K562 (cell line): ENCODE results near the gene MAGEB4. TPM values are rescaled to one million over a fixed set of nuclear protein-coding genes. Genes with fewer than 3 reads are reported as not detected.
A peak's percentile ranks its signal among the peaks of the same experiment; 100 is the strongest.

Experiments
- ARHGAP35 ChIP-seq: fragments of 450-650 bp; IDR thresholded peaks from 2 replicates; pipeline ENCODE4 v1.6.1; 2018; ENCODE audit not compliant: partially characterized antibody
- ATF7 ChIP-seq: fragments of 450-650 bp; IDR thresholded peaks from 2 replicates; pipeline ENCODE4 v1.7.1; 2014; ENCODE audit warnings: mild to moderate bottlenecking, moderate library complexity
- CCAR2 ChIP-seq: fragments of 200-400 bp; formaldehyde crosslinking; IDR thresholded peaks from 2 replicates; pipeline ENCODE4 v1.6.1; 2017; ENCODE audit warnings: mild to moderate bottlenecking, low read depth, low read length
- CEBPB ChIP-seq: fragments of 450-650 bp; IDR thresholded peaks from 2 replicates; pipeline ENCODE4 v1.6.1; 2016; ENCODE audit warnings: missing genetic modification characterization, missing compliant biosample characterization
- EGR1 ChIP-seq: fragments of 450-650 bp; conservative IDR thresholded peaks from 2 replicates; pipeline ENCODE4 v1.6.1; 2017; ENCODE audit warnings: mild to moderate bottlenecking
- ESRRB ChIP-seq: fragments of 250-450 bp; sonication (Bioruptor Pico); IDR thresholded peaks from 2 replicates; pipeline ENCODE4 v1.5.0; 2020; ENCODE audit warnings: mild to moderate bottlenecking, moderate library complexity, borderline replicate concordance
- GTF2A2 ChIP-seq: IDR thresholded peaks from 2 replicates; pipeline ENCODE4 v1.6.1; 2016; ENCODE audit warnings: mild to moderate bottlenecking, missing genetic modification characterization, missing compliant biosample characterization
- KAT8 ChIP-seq: fragments of 450-650 bp; IDR thresholded peaks from 2 replicates; pipeline ENCODE4 v1.6.1; 2016; ENCODE audit warnings: low read depth, mild to moderate bottlenecking
- MAZ ChIP-seq, 2 experiments: fragments of 450-650 bp in 1 of 2; sonication (generic) in 1 of 2; formaldehyde crosslinking; IDR thresholded peaks in 1 of 2; conservative IDR thresholded peaks in 1 of 2; 2 replicates each; pipeline versions ENCODE4 v1.4.0 to v1.5.0; 2020; ENCODE audit warnings: mild to moderate bottlenecking in 1 of 2, missing genetic modification reagents in 1 of 2
- MBD2 ChIP-seq: sonication (generic); IDR thresholded peaks from 2 replicates; pipeline ENCODE4 v1.6.1; 2016; ENCODE audit warnings: low read depth, borderline replicate concordance
- NCOA2 ChIP-seq, 2 experiments: fragments of 450-650 bp; IDR thresholded peaks; 2 replicates each; pipeline ENCODE4 v1.6.1; 2018; ENCODE audit warnings: mild to moderate bottlenecking in 2 of 2, moderate library complexity in 1 of 2; ENCODE audit not compliant: partially characterized antibody in 2 of 2
- NFATC3 ChIP-seq: fragments of 450-650 bp; IDR thresholded peaks from 2 replicates; pipeline ENCODE4 v1.6.1; 2017; ENCODE audit warnings: mild to moderate bottlenecking
- NFXL1 ChIP-seq: fragments of 450-650 bp; formaldehyde crosslinking; IDR thresholded peaks from 2 replicates; pipeline ENCODE4 v1.4.0; 2021; ENCODE audit warnings: mild to moderate bottlenecking
- NR3C1 ChIP-seq: sonication (generic); formaldehyde crosslinking; IDR thresholded peaks from 2 replicates; pipeline ENCODE4 v1.8.1; 2022; ENCODE audit warnings: missing genetic modification reagents
- PHB2 ChIP-seq: fragments of 450-650 bp; IDR thresholded peaks from 2 replicates; pipeline ENCODE4 v1.6.1; 2017; ENCODE audit warnings: low read depth
- POLR2AphosphoS5 ChIP-seq: IDR thresholded peaks from 2 replicates; pipeline ENCODE4 v1.6.1; 2011; ENCODE audit warnings: mild to moderate bottlenecking, low read depth, low read length, moderate library complexity; ENCODE audit not compliant: control insufficient read depth, insufficient read depth
- POLR2H ChIP-seq: IDR thresholded peaks from 2 replicates; pipeline ENCODE4 v1.6.1; 2016; ENCODE audit warnings: missing genetic modification characterization, low read depth, mild to moderate bottlenecking, control low read depth, missing compliant biosample characterization, moderate library complexity
- RB1 ChIP-seq: fragments of 450-650 bp; IDR thresholded peaks from 2 replicates; pipeline ENCODE4 v1.6.1; 2017; ENCODE audit warnings: low read depth, mild to moderate bottlenecking
- SMARCC2 ChIP-seq: fragments of 450-650 bp; IDR thresholded peaks from 2 replicates; pipeline ENCODE4 v1.6.1; 2017; ENCODE audit warnings: antibody characterized with exemption, moderate library complexity, mild to moderate bottlenecking, low read depth
- SNRNP70 ChIP-seq: fragments of 200-400 bp; formaldehyde crosslinking; optimal IDR thresholded peaks from 2 replicates; pipeline ENCODE3; 2017; ENCODE audit warnings: low read depth, low read length
- SRSF9 ChIP-seq: fragments of 200-400 bp; formaldehyde crosslinking; IDR thresholded peaks from 2 replicates; pipeline ENCODE4 v1.6.1; 2017; ENCODE audit warnings: low read depth, low read length, borderline replicate concordance
- STAT5A ChIP-seq: IDR thresholded peaks from 2 replicates; pipeline ENCODE4 v1.6.1; 2012; ENCODE audit warnings: low read length, inconsistent platforms, borderline replicate concordance
- STAT5B ChIP-seq: fragments of 250-450 bp; sonication (Bioruptor Pico); IDR thresholded peaks from 2 replicates; pipeline ENCODE4 v1.8.0; 2021; ENCODE audit warnings: mild to moderate bottlenecking, inconsistent platforms
- TAL1 ChIP-seq: fragments of 450-650 bp; IDR thresholded peaks from 2 replicates; pipeline ENCODE4 v1.6.1; 2016; ENCODE audit warnings: mild to moderate bottlenecking
- THRAP3 ChIP-seq: fragments of 450-650 bp; IDR thresholded peaks from 2 replicates; pipeline ENCODE4 v1.6.1; 2016; ENCODE audit warnings: mild to moderate bottlenecking, inconsistent platforms, borderline replicate concordance
- ZNF668 ChIP-seq: fragments of 250-450 bp; sonication (Bioruptor Pico); IDR thresholded peaks from 2 replicates; pipeline ENCODE4 v1.8.0; 2022; ENCODE audit warnings: mild to moderate bottlenecking, inconsistent platforms
- ZNF699 ChIP-seq: fragments of 250-450 bp; sonication (Bioruptor Pico); IDR thresholded peaks from 2 replicates; pipeline ENCODE4 v1.8.0; 2021; ENCODE audit warnings: mild to moderate bottlenecking, moderate library complexity; ENCODE audit not compliant: insufficient replicate concordance
- ZNF707 ChIP-seq: fragments of 250-450 bp; sonication (Bioruptor Pico); conservative IDR thresholded peaks from 2 replicates; pipeline ENCODE4 v1.8.0; 2022; ENCODE audit warnings: inconsistent platforms, mild to moderate bottlenecking, moderate library complexity
- ZNF766 ChIP-seq: fragments of 200-800 bp; sonication (Bioruptor generic); conservative IDR thresholded peaks from 2 replicates; pipeline ENCODE4 v1.6.1; 2016; ENCODE audit warnings: missing genetic modification characterization, missing compliant biosample characterization
- ZNF79 ChIP-seq: fragments of 250-450 bp; sonication (Bioruptor Pico); IDR thresholded peaks from 2 replicates; pipeline ENCODE4 v1.4.0; 2020; ENCODE audit warnings: low read depth, mild to moderate bottlenecking, moderate library complexity
- polyA plus RNA-seq, 8 experiments: library from polyadenylated mRNA; depleted of rRNA in 4 of 8; stranded (reverse) in 5 of 8; unstranded in 3 of 8; fragments of >200 nt; fragmentation: Nextera tagmentation in 2 of 8; fragmentation: Illumina TruSeq in 1 of 8; extraction: Ambion mirVana in 2 of 8; extraction: Trizol in 1 of 8; gene quantifications; 2 replicates each; pipeline versions ENCODE4 v1.2.1 to v1.2.3, GENCODE V29; 2011 to 2014; ENCODE audit warnings: inconsistent platforms in 1 of 8, missing spikeins in 1 of 8
- total RNA-seq, 7 experiments: library from RNA; depleted of rRNA in 6 of 7; stranded (reverse); fragments of >200 nt in 6 of 7; fragmentation: Illumina TruSeq in 2 of 7; extraction: Trizol in 2 of 7; gene quantifications; 2 replicates each; pipeline versions ENCODE4 v1.2.1 to v1.2.3, GENCODE V29; 2011 to 2021; ENCODE audit warnings: low replicate concordance in 1 of 7
- TF ChIP-seq, protein P1 (sequence below): IDR thresholded peaks from 2 replicates; pipeline ENCODE4 v1.6.1; 2016; ENCODE audit warnings: missing genetic modification characterization, missing compliant biosample characterization
- TF ChIP-seq, protein P2 (sequence below): fragments of 250-450 bp; sonication (Bioruptor Pico); IDR thresholded peaks from 2 replicates; pipeline ENCODE4 v1.9.0; 2021; ENCODE audit warnings: mild to moderate bottlenecking

The MAGEB4 gene
- total and polyA plus RNA-seq, 9 of the 15 experiments (the other 6 are each of a cell fraction or from before 2014, with no cell fraction given) = 0.04 to 0.09 (median 0.06) TPM; not detected in 6

DNA sequence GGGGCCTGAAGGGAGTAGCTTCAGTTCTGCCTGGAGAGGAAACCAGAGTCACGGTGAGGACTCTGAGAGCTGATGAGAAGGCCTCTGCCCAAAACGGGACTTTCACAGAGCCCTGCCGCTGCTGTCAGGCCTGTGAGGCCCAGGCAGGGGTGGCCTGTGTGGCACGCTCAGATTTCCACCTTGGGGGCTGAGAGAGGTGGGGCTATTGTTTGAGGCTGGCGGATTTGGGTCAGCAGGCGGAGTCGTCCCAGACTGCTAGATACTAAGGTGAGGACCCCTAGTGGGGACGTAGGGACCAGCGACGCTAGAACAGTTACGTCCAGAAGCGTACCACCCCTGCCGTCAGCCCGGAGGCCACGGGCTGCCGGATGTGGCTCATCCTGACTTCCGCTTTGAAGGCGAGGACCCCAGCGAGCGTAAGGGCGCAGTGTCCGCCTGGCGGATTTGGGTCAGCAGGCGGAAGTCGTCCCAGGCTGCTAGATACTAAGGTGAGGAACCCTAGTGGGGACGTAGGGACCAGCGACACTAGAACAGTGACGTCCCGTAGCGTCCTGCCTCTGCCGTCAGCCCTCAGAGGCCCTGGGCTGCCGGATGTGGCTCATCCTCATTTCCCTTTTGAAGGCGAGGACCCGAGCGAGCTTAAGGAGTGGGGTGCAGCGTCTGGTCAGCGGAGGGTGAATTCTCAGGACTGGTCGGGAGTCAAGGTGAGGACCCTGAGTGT, 5.1 kb downstream of the MAGEB4 start, which contains the start of gene MAGEB1 (continued):
- TF ChIP-seq CCAR2 = no peak
- peak; percentile 58; the same call in 1 of the 2 replicates for TF ChIP-seq EGR1
- no peak for TF ChIP-seq ZNF699 (CRISPR knock-in tag)
- no peak for TF ChIP-seq NR3C1 (CRISPR knock-in tag)
- no peak for TF ChIP-seq MBD2
- no peak for TF ChIP-seq ARHGAP35
- no peak for TF ChIP-seq ESRRB
- TF ChIP-seq ZNF668 (CRISPR knock-in tag) = no peak
- TF ChIP-seq PHB2 = no peak
- no peak for TF ChIP-seq STAT5B (CRISPR knock-in tag)
- no peak for TF ChIP-seq MAZ (CRISPR knock-in tag; conservative IDR thresholded peaks at IDR 0.05 in 1 of 2, IDR thresholded peaks at IDR 0.05 in 1 of 2)
- no peak for TF ChIP-seq STAT5A
- TF ChIP-seq THRAP3 = no peak
- TF ChIP-seq NCOA2 (IDR thresholded peaks at IDR 0.05; ENCODE audit: partially characterized antibody in 2 of 2) = no peak
- no peak for TF ChIP-seq SRSF9
- no peak for TF ChIP-seq ZNF766 (CRISPR knock-in tag)
- TF ChIP-seq ZNF707 = no peak
- TF ChIP-seq ZNF79 = no peak
- TF ChIP-seq SMARCC2 = no peak
- TF ChIP-seq RB1 = no peak
- 0 out of 2 replicates have a peak, but pooled peaks have one; percentile 39 for TF ChIP-seq POLR2AphosphoS5
- TF ChIP-seq CEBPB = no peak
- TF ChIP-seq, protein P1, sequence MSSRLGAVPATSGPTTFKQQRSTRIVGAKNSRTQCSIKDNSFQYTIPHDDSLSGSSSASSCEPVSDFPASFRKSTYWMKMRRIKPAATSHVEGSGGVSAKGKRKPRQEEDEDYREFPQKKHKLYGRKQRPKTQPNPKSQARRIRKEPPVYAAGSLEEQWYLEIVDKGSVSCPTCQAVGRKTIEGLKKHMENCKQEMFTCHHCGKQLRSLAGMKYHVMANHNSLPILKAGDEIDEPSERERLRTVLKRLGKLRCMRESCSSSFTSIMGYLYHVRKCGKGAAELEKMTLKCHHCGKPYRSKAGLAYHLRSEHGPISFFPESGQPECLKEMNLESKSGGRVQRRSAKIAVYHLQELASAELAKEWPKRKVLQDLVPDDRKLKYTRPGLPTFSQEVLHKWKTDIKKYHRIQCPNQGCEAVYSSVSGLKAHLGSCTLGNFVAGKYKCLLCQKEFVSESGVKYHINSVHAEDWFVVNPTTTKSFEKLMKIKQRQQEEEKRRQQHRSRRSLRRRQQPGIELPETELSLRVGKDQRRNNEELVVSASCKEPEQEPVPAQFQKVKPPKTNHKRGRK (tag) = no peak
- TF ChIP-seq POLR2H (tag) = peak; percentile 66
- TF ChIP-seq, protein P2, sequence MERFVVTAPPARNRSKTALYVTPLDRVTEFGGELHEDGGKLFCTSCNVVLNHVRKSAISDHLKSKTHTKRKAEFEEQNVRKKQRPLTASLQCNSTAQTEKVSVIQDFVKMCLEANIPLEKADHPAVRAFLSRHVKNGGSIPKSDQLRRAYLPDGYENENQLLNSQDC (CRISPR knock-in tag) = no peak
- TF ChIP-seq SNRNP70 = no peak
- no peak for TF ChIP-seq NFXL1 (CRISPR knock-in tag)
- TF ChIP-seq TAL1 = no peak
- TF ChIP-seq ATF7 = peak; percentile 69; the same call in 1 of the 2 replicates
- TF ChIP-seq NFATC3 = no peak
- no peak for TF ChIP-seq KAT8
- TF ChIP-seq GTF2A2 (tag) = no peak
